GM12891 (cell line): Measurements from ENCODE around the gene RRP1B.

Experiments used
- POLR2A ChIP-seq: IDR thresholded peaks from 2 replicates; pipeline ENCODE4 v1.6.1; 2011; ENCODE audit warnings: low read depth, low read length, control low read depth
- POLR2AphosphoS5 ChIP-seq: IDR thresholded peaks from 2 replicates; pipeline ENCODE4 v1.6.1; 2011; ENCODE audit warnings: low read depth, low read length, control low read depth
- SPI1 ChIP-seq: IDR thresholded peaks from 2 replicates; pipeline ENCODE4 v1.6.1; 2011; ENCODE audit warnings: low read depth, low read length, control low read depth

DNA sequence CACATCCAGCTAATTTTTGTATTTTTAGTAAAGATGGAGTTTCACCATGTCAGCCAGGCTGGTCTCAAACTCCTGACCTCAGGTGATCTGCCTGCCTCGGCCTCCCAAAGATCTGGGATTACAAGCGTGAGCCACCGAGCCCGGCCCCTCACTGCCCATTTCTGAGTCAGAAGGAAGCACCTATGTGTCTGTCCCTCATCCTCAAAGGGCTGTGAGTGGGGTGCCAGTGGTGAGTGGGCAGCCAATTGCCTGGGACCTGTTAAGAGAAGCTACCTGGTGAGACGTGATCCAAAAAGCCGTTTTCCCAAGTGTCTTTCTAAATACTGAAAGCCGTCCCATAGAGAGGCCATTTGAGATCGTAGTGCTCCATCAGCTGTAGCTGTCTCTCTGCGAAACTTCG is 32.4 kb downstream of the RRP1B start:
- TF ChIP-seq POLR2AphosphoS5 (no peak), POLR2A (no peak), SPI1 (no peak)
